Ishikawa (cell line): ENCODE measurements around the gene CLDN14.

Experiments used
- CEBPB ChIP-seq: IDR thresholded peaks from 2 replicates; pipeline ENCODE4 v1.6.1; 2012
- RAD21 ChIP-seq: IDR thresholded peaks from 2 replicates; pipeline ENCODE4 v1.6.1; 2012; ENCODE audit warnings: low read depth
- REST ChIP-seq: IDR thresholded peaks from 2 replicates; pipeline ENCODE4 v1.6.1; 2012; ENCODE audit warnings: low read depth, mild to moderate bottlenecking

GRCh38 chr21:36522219-36522808, 42.4 kb upstream of the CLDN14 start:
- TF ChIP-seq RAD21 (no peak), CEBPB (no peak), REST (no peak)
